HL-60 (cell line): ENCODE data around the gene MLXIP.

ENCODE experiments used
- DNase-seq, 2 experiments: peaks; one replicate each; pipeline ENCODE4 v3.0.0-alpha.2; 2010 to 2020; ENCODE audit warnings: low read depth in 1 of 2, low spot score in 1 of 2
- H3K27ac ChIP-seq: fragments of 250-450 bp; sonication (Bioruptor Pico); replicated peaks from 2 replicates; pipeline ENCODE4 v1.5.1; 2020; ENCODE audit warnings: mild to moderate bottlenecking, moderate library complexity
- H3K27me3 ChIP-seq: fragments of 250-450 bp; sonication (Bioruptor Pico); 2 replicates; pipeline ENCODE4 v1.5.1; 2021; ENCODE audit warnings: mild to moderate bottlenecking, moderate library complexity; ENCODE audit not compliant: insufficient read depth, poor library complexity, severe bottlenecking
- H3K4me3 ChIP-seq: replicated peaks from 2 replicates; pipeline ENCODE4 v1.5.1; 2011; ENCODE audit warnings: mild to moderate bottlenecking, control low read depth, low read length; ENCODE audit not compliant: insufficient read depth
- CTCF ChIP-seq: IDR thresholded peaks from one replicate; pipeline ENCODE4 v1.5.1; 2011; ENCODE audit warnings: low read length, control low read depth, inconsistent platforms; ENCODE audit not compliant: insufficient read depth
- GABPA ChIP-seq: IDR thresholded peaks from 2 replicates; pipeline ENCODE4 v1.6.1; 2012; ENCODE audit warnings: low read depth
- POLR2AphosphoS5 ChIP-seq: IDR thresholded peaks from 2 replicates; pipeline ENCODE4 v1.6.1; 2012; ENCODE audit warnings: low read depth
- REST ChIP-seq: IDR thresholded peaks from 2 replicates; pipeline ENCODE4 v1.6.1; 2012; ENCODE audit warnings: low read depth; ENCODE audit not compliant: insufficient replicate concordance
- SPI1 ChIP-seq: IDR thresholded peaks from 2 replicates; pipeline ENCODE4 v1.6.1; 2012; ENCODE audit warnings: low read depth, mild to moderate bottlenecking, borderline replicate concordance

Gene MLXIP

GRCh38 chr12:122073815-122074214 is 4.7 kb upstream of the MLXIP start:
- no peak for TF ChIP-seq POLR2AphosphoS5
- no peak for TF ChIP-seq CTCF
- no peak for TF ChIP-seq GABPA
- no peak for TF ChIP-seq REST
- no peak for TF ChIP-seq SPI1
- no peak for DNase-seq
- H3K27me3 ChIP-seq, result no peaks in the 10 kb centered on the region
- no peak overlapping the region for H3K27ac ChIP-seq
- no peak overlapping the region for H3K4me3 ChIP-seq

GRCh38 chr12:122076743-122077495 is 1.6 kb upstream of the MLXIP start:
- DNase-seq, result no peak
- TF ChIP-seq GABPA, result no peak
- TF ChIP-seq CTCF, result no peak
- no peak for TF ChIP-seq REST
- no peak for TF ChIP-seq SPI1
- TF ChIP-seq POLR2AphosphoS5, result no peak
- Histone ChIP-seq H3K27ac (no peak overlapping the region), H3K4me3 (no peak overlapping the region), H3K27me3 (no peaks in the 10 kb centered on the region)

- Histone ChIP-seq H3K27ac (peak overlapping the region; percentile 74), H3K4me3 (peak overlapping the region; percentile 74), H3K27me3 (no peaks in the 10 kb centered on the region)
- DNase-seq, result peak in 1 of 2 experiments; percentile 58
- TF ChIP-seq GABPA (no peak), POLR2AphosphoS5 (no peak; the same call in 1 of the 2 replicates), CTCF (no peak), REST (no peak), SPI1 (no peak)
Observed at GRCh38 chr12:122079033-122079531, 526 bp downstream of the MLXIP start.
